Measurements from ENCODE around the gene GPER1. TPM values are rescaled to one million over a fixed set of nuclear protein-coding genes. Genes with fewer than 3 reads are reported as not detected.
A peak's percentile ranks its signal among the peaks of the same experiment; 100 is the strongest.

The GPER1 gene
- total RNA-seq, 2 donors from 2014 or later = 7.2 to 20.8 TPM

DNA sequence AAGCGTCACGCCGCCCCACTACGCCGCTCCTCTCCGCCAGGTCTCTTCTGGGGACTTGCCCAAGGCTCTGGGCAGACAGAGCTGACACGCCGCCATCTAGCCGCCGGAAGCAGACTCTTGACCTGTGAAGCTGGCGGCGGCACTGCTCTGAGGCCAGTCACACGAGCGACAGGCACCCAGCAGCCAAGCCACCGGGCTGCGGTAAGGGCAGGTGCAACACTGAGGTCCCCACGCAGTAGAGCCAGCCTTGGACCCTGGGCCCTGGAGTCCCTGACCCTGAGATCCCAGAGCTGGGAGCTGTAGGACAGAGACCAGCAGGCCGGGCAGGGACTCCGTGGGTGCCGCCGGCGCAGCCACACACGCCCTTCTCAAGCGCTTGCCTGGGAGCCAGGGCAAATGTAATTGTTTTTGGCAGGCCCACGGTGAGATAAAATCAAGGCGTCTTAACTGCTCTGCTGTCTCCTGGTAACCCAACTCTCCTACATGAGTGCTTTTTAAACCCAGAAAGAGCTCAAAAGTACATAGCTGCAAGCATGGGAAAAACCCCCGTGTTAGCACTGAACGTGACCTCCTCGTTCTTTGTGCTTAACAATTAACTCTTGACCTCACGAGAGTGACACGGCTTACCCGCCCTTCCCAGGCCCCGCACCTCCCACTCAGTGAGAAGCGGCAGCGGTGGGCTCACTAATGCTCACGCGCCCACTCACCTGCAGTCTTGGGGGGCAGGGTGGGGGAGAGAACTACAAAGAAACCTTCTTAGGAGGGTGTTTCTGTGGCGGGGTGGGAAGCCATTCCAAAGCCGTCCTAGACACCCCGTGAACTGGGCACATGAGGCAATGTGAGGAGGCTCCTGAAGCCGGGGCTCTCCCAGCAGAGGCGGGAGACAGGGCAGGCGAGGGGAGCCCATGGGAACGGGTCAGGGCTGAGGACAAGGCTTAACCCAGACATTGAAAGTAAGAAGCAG lies 8.5 kb downstream of the GPER1 start:
- intact Hi-C loops (cut with DNase I, micrococcal nuclease) = no loop called here
- peak; percentile 27 for ATAC-seq
- DNase-seq = no peak

DNA sequence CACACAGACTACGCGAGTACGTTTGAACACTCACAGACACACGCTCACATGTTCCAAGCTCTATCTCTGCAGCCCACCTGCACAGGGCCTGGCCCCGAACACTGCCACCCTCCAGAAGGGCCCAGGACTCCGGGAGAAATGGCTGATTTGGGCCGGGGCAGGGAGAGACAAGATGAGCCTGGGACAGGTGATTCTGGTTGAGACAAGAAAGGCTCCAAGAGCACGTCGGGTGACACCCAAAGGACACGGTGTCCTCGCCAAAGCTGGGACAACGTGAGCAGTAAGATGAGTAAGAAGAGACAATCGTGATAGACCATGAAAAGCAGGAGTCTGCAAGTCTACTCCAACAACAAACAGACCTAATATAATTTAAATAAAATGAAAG lies 9.2 kb downstream of the GPER1 start:
- intact Hi-C loops (cut with DNase I, micrococcal nuclease) = no loop called here

DNA sequence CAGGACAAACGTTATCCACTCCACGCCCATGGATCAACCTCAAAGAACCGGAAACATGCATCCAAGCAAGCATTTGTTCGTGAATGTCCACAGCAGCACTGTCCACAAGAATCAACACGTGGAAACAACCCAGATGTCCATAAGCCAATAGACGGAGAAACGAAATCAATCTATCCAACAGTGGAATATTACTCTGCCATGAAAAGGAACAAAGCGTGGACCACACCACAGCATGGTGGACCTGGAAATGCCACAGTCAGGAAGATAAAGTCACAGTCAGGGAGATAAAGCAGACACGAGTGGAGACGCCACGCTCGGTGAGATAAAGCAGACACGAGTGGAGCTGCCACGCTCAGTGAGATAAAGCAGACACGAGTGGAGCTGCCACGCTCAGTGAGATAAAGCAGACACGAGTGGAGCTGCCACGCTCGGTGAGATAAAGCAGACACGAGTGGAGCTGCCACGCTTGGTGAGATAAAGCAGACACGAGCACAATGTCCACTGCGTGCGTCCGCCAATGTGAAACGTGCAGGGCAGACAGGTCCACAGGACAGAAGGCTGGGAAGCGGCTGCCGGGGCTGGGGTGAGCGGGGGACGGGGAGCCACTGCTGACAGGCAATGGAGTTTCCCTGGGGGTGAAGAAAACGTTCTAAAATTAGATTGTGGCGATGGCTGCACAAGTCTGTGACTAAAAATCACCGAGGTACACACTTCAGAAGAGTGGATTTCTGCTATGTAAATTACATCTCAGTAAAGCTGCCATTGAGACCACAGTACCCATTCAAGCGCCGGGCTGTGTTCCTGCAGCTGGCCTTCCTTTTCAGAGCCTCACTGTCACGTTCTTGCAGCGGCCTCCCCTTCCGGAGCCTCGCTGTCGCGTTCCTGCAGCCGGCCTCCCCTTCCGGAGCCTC lies 10.6 kb downstream of the GPER1 start:
- intact Hi-C loops (cut with DNase I, micrococcal nuclease) = no loop called here
- ATAC-seq = no peak
- DNase-seq = no peak

More for the DNA sequence above, 9.2 kb downstream of the GPER1 start:
- DNase-seq (no peak), ATAC-seq (no peak)

DNA sequence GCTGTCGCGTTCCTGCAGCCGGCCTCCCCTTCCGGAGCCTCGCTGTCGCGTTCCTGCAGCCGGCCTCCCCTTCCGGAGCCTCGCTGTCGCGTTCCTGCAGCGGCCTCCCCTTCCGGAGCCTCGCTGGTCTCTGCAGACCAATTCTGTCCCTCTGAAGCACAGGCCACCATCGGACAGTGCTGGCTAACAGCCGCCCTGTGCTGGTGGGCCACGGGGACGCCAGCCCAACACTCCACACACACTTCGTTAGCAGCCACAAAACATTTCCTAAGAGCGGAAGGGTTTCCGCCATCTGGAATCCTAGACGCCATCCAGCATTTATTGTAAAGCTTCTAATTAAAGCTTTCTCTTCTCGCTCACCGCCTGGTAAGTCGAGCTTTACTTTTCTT lies 11.2 kb downstream of the GPER1 start:
- DNase-seq (no peak), ATAC-seq (no peak)
- intact Hi-C loops (cut with DNase I, micrococcal nuclease) = no loop called here

DNA sequence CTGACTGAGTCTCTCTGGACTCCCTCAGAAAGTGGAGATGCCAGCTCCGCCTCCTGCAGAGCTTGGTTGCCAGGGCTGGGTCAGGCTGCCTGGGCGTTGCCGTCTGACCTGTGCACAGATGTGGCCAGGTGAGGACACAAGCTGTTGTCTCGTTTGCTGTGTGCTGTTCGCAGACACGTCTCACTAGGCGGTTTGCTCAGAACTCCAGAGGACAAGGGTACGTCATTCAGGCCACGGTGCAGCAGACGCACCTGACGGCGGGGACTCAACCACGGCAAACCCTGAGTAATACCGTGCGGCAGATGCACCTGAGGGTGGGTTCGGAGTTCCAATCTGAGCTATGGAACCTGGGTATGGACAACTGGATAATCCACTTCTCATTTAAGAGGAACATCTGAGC lies 11.7 kb downstream of the GPER1 start:
- intact Hi-C loops (cut with DNase I, micrococcal nuclease) = no loop called here
- DNase-seq = no peak
- peak; percentile 44 for ATAC-seq

DNA sequence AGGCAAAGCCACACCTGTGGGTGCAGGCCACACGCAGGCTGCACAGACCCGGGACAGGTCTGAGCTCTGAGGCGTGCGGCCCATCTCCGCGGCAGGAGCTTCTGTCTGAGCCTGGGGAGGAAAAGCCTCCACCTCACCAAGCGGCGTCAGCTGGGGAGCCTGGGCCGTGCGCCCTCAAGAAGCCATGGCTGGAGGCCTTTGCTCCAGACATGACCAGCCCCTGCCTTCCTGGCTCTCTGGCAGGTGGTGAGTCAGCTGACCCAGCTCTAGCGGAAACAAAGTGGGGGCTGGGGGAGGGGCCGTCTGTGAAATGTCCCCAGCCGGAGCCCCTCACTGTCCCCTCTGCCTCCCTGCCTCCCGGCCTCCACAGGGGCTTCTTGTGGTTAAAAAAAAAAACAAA lies 12.5 kb downstream of the GPER1 start:
- ATAC-seq (no peak), DNase-seq (no peak)
- intact Hi-C loops (cut with DNase I, micrococcal nuclease) = no loop called here

DNA sequence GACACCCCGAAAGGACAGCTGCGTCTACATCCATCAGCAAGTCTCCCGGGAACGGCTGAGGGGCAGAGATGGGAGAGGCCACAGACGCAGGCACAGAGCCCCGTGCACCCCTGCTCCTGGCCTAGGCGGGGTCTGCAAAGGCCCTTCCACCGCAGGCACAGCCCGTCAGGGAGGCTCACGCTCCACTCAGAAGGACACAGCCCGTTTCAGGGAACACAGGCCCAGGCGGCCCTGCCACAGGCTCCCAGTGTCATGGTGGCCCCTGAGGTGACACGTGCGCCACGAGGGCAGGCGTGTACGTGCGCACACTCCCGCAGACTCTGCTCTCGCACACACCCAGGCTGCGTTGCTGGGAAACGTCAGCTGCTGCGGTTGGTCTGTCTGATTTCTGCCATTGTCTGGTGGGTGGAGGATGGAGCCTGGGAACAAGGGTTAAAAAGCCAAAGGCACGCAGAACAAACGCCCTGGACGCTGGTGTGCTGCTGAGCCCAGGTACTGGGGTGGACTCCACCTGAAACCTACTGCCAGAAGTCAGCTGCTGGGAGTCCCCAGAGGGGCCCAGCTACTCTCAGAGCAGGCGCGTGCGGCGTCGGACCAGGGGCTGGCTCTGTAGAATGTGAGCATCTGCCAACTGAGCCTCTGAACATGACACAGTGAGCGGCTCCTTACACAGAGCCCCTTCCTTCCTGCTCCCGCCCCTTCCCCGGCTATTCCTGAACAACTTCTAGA lies 13.1 kb downstream of the GPER1 start:
- no peak for ATAC-seq
- intact Hi-C loops (cut with DNase I, micrococcal nuclease) = no loop called here

DNA sequence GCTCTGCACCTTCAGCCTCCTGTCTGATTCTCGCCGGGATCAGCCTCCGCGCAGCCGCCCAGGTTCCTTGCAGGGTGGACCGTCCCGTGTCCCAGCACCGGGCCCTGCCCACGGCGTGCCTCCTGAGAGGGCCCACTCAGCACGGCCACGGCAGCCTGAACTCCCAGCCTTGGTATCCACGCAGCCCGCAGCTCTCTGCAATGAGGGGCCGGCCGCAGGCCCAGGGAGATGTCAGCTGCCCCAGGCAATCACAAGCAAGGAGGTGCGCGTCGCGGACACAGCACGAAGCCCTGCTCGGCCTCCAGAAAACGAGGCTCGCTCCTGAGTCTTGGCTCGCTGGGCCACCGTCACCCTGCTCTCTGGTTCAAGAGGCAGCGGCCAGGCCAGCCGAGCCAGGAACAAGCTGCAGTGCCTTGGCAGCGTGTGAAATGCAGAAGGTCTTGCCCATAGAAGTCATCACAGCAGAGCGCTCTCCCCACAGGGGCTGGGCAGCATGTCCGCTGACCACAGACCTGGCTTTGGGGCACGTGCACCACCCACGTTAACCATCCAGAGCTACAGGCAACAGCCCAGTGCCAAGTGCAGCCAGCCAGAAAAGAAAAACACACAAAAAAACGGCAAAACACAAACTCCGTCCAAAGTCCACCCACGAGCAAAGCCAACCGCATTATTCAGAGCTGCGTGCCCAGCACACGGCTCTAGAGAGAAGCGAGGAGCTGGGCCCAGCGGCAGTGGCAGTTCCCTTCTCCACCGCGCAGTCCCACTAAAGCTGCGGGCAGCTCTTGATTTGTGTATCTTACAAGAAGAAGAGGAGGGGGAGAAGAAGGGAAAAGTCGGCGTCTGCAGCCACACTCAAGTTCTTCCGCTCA lies 13.9 kb downstream of the GPER1 start:
- no peak for DNase-seq
- intact Hi-C loops (cut with DNase I, micrococcal nuclease) = no loop called here
- peak; percentile 23 for ATAC-seq

More for the DNA sequence above, 13.1 kb downstream of the GPER1 start:
- DNase-seq = no peak

DNA sequence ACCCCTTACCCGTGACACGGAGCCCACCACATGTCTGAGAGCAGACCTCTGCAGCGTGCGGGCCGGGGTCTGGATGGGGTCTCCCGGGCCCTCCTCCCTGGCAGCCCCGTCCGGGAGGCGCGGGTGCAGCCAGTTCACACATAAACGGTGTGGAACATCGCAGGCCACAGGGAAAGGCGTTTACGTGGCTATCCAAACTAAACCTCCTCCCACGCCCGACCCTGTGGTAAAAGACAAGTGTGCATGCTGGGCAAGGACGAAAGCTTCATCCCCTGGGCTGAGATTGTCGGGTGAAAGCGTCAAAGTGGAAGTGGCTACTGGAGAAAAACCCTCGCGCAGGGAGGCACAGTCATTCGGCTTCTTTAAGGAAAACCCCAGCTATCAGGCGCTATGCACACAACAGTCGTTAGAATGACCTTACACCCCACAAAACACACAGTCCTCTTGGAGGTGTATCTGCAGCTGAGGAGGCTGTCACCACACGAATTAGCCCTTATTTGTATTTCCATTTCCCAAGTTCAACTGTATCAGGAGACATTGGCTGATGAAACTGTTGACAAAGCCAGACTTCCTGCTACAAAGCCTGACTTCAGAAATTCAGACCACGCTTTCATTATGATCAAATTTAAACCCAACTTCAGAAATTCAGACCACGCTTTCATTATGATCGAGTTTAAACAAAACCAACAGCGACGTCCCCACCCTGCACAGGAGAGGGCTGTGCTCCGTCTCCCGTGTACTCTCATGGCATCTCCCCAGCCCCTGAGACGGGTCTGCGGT lies 15.3 kb downstream of the GPER1 start:
- peak; percentile 59 for ATAC-seq
- no peak for DNase-seq
- intact Hi-C loops (cut with DNase I, micrococcal nuclease) = no loop called here

DNA sequence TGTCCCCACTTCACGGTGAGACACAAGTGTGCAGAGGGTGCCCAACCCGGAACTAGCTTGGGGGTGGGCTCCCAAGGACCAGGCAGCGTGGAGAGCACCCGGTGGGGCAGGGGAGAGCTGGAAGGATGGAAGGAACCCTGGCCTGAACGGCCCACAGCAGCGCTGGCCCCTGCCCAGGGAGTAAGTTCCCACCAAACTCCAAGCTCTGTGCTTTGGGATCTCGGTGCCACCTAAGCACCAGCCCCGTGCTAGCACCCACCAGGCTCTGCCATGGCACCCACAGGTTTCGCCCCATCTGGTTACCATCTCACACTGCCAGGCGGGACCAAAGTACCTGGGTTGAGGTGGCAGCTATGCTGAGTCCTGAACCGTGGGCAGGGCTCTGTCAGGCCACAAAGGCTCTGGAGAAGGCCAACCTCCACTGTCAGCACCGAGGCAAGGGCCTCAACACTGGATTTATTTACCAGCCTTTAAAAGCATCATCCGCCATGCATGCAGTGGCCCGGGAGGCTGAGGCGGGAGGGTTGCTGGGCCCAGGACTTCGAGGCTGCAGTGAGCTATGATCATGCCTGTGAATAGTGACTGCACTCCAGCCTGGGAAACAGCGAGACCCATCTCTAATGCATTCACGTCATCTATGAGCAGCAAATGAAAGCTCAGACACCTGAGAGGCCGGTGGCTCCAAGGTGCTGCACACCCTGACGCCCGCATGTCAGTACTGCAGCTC lies 16.0 kb downstream of the GPER1 start:
- intact Hi-C loops (cut with DNase I, micrococcal nuclease) = no loop called here
- DNase-seq (no peak), ATAC-seq (no peak)

DNA sequence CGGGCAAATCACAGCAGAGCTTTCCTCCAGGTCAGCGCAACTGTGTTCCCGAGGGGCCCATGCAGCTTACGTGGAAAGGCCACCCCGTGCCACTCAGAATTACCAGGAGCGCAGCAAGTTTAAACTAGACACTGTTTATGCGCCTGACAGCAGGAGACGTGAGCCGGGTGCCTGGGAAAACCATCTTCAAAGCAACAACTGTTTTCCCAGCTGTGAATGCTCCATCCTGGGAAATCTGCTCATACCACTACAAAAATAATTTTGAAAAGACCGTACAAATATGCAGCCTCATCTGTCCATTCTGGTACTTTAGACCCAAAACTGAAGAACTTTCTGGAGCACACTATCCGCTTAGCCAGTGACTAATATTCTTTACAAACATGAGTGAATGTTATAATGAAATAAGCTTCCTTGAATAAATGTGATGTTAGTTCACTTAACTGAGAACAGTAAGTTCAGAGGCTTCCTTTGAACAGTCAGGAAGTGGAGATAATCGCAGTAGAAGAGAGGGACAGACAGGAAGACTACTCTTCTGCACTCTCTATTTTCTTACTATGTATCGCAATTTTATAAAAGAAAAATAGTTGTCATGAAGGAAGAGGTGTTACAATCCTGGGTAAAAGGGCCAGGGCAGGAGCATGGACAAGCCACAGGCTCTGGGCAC lies 16.7 kb downstream of the GPER1 start:
- intact Hi-C loops (cut with DNase I, micrococcal nuclease) = no loop called here
- DNase-seq (no peak), ATAC-seq (no peak)

DNA sequence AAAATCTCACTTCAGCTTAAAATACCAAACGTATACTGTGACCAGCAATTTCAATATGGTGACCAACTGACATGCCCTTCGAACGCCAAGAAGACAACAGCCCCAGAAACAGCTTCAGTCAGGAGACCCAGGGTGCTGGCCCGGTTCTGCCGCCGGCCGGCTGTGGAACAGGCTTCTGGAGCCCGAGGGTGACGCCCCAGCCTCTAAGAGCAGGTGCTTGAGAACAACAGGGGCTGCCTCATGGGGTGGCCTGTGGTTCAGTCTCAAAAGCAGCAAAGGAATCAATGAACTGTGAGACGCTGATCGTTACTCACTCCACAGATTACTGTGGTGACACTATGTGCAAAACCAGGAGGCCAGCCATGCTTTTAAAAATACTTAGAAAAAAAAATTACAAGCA lies 17.3 kb downstream of the GPER1 start:
- DNase-seq (no peak), ATAC-seq (no peak)
- intact Hi-C loops (cut with DNase I, micrococcal nuclease) = no loop called here

DNA sequence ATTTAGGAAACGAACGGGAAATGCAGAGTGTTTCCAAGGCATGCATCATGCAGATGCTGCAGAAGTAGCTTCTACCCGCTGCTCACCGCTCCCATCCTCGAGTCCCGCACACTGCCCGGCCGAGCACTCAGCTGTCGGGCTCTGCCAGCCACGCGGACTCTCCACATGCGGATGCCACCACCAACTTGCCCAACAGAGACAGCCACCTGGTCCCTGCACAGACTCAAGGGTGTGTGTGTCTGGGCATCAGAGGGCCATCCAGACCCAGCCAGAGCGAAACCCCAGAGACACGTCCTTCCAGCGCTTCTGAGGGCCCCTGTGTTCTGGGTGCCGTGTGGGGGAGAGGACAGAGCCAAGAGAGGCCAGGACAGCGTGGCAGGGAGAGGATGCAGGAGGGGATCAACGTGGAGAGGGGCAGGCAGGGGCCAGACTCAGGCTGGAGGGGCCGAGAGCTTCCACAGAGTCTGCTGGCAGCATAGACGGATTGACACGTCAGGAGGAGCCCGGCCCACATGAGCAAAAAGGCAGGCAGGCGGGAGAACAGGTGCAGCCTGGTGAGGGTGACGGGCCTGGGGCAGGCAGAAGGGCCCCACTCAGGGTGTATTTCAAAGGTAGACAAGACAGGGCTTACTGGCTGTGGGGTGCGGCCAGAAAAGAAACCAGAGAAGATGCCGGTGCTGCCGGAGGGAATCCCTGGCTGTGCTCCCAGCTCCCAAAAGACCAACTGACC lies 18.3 kb downstream of the GPER1 start:
- intact Hi-C loops (cut with DNase I, micrococcal nuclease) = no loop called here
- ATAC-seq (no peak), DNase-seq (no peak)

DNA sequence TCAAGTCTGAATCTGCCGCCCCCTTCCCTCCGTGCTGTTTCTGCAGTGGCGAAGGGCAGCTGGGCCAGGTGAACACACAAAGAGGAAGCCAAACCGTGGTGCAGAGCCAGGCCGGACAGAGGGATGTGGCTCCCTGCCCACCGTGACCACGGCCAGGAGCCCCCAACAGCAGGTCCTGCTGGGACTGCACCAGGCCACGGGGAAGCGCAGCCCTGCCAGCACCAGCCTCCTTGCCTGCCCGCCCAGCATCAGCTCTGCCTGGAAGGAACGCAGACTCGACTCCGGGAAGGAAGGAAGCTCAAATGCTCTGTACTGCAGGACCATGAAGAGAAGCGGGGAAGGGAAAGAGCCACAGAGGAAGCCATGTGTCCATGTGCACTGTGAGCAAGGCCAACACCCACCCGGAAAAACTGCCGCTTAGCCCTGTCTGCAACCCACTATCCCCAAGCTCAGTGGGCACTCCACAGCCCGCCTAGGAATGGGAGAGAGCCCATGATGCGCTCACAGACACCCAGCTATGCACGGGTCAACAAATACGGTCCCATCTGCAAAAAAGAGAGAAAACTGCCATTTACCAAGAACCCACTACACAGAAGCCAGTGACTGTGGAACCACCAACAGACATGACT lies 19.0 kb downstream of the GPER1 start:
- DNase-seq = no peak
- no peak for ATAC-seq
- intact Hi-C loops (cut with DNase I, micrococcal nuclease) = no loop called here

DNA sequence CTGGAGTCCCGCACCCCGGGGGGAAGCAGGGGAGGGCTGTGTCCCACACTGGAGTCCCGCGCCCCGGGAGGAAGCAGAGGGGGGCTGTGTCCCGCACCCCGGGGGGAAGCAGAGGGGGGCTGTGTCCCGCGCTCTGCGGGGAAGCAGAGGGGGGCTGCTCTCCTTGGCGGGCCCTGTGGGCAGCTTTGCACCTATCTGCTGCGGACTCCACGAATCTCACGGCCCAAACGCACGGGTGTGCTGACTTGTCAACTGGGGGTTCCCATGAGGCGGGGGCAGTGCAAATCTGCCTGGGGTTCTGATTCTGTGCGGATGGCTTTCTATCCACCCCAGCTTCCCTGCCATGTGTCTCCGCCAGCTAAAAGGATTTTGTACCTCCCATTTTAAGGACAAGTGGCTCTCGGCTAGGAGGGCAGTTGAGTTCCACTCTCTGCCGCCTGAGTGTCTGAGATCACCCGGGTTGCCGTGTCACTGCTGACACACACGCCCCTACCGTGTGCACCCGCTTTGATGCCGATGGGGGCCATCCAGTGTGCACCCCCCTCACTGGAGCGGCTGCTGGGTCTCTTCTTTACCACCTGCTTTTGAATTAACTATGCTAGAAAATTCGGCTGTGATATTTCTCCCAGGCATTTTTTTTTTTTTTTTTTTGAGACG lies 20.5 kb downstream of the GPER1 start:
- DNase-seq (no peak), ATAC-seq (no peak)
- intact Hi-C loops (cut with DNase I, micrococcal nuclease) = no loop called here
